DND-41 (cell line): ENCODE data around the gene CCR6.

Experiments
- ATAC-seq: fragments of 200-7000 bp; cut with Tn5 transposase; 3 replicates; pipeline ENCODE4 v1.9.1; 2021; ENCODE audit warnings: low read depth; ENCODE audit not compliant: insufficient read depth
- DNase-seq: peaks from one replicate; pipeline ENCODE4 v3.0.0-alpha.2; 2020
- H2AFZ ChIP-seq: 2 replicates; pipeline ENCODE4 v1.6.0; 2012; ENCODE audit warnings: low read depth, low read length
- H3K27ac ChIP-seq: 2 replicates; pipeline ENCODE4 v1.5.1; 2012; ENCODE audit warnings: low read length, inconsistent platforms
- H3K27me3 ChIP-seq: fragments of 200-600 bp; sonication (generic); 2 replicates; pipeline ENCODE4 v1.6.0; 2012; ENCODE audit warnings: low read length, mild to moderate bottlenecking, inconsistent platforms; ENCODE audit not compliant: insufficient read depth, poor library complexity
- H3K36me3 ChIP-seq: 2 replicates; pipeline ENCODE4 v1.5.1; 2012; ENCODE audit warnings: low read length, inconsistent platforms; ENCODE audit not compliant: insufficient read depth
- H3K4me1 ChIP-seq: 2 replicates; pipeline ENCODE4 v1.5.1; 2012; ENCODE audit warnings: mild to moderate bottlenecking, low read length; ENCODE audit not compliant: insufficient read depth
- H3K4me2 ChIP-seq: 2 replicates; pipeline ENCODE4 v1.6.0; 2012; ENCODE audit warnings: mild to moderate bottlenecking, moderate library complexity, low read length, inconsistent platforms; ENCODE audit not compliant: insufficient read depth
- H3K4me3 ChIP-seq, 2 experiments: fragments of 200-600 bp in 1 of 2; shearing (Covaris generic) in 1 of 2; 2 replicates each; pipeline ENCODE4 v1.5.1; 2012 to 2016; ENCODE audit warnings: inconsistent platforms in 2 of 2, low read length in 2 of 2, mild to moderate bottlenecking in 2 of 2, low read depth in 1 of 2, moderate library complexity in 1 of 2
- H3K79me2 ChIP-seq: 2 replicates; pipeline ENCODE4 v1.6.0; 2012; ENCODE audit warnings: low read length, inconsistent platforms; ENCODE audit not compliant: insufficient read depth
- H3K9ac ChIP-seq: 2 replicates; pipeline ENCODE4 v1.6.0; 2012; ENCODE audit warnings: low read depth, mild to moderate bottlenecking, inconsistent platforms, low read length, moderate library complexity
- H3K9me3 ChIP-seq: 2 replicates; pipeline ENCODE4 v1.5.1; 2012; ENCODE audit warnings: low read length, moderate library complexity, mild to moderate bottlenecking, inconsistent platforms; ENCODE audit not compliant: insufficient read depth, severe bottlenecking
- H4K20me1 ChIP-seq: 2 replicates; pipeline ENCODE4 v1.6.0; 2012; ENCODE audit warnings: low read length; ENCODE audit not compliant: insufficient read depth
- CTCF ChIP-seq: IDR thresholded peaks from 2 replicates; pipeline ENCODE4 v1.5.1; 2012; ENCODE audit warnings: borderline replicate concordance, low read length, moderate library complexity, mild to moderate bottlenecking; ENCODE audit not compliant: poor library complexity, severe bottlenecking; ENCODE audit errors: extremely low read depth
- EZH2 ChIP-seq: IDR thresholded peaks from 3 replicates; pipeline ENCODE4 v1.6.1; 2012; ENCODE audit warnings: borderline replicate concordance, low read depth, mild to moderate bottlenecking, moderate library complexity, low read length, inconsistent platforms; ENCODE audit not compliant: severe bottlenecking

The CCR6 gene

GRCh38 chr6:167102318-167102717 lies 20.6 kb upstream of the CCR6 start:
- H3K4me1 ChIP-seq, result no peaks in the 10 kb centered on the region
- no peak for TF ChIP-seq CTCF
- no peak for TF ChIP-seq EZH2
- H3K27me3 ChIP-seq, result no peaks in the 10 kb centered on the region
- DNase-seq (no peak), ATAC-seq (no peak)
- H3K9me3 ChIP-seq, result no peaks in the 10 kb centered on the region
- H3K27ac ChIP-seq, result no peak overlapping the region
- H3K79me2 ChIP-seq, result no peaks in the 10 kb centered on the region
- no peaks in the 10 kb centered on the region for H3K36me3 ChIP-seq
- no peaks in the 10 kb centered on the region for H4K20me1 ChIP-seq
- no peak overlapping the region for H3K4me2 ChIP-seq
- no peak overlapping the region for H2AFZ ChIP-seq
- no peak overlapping the region for H3K9ac ChIP-seq
- no peak overlapping the region for H3K4me3 ChIP-seq

- ATAC-seq (no peak), DNase-seq (no peak)
- H3K27me3 ChIP-seq, result no peaks in the 10 kb centered on the region
- no peak overlapping the region for H3K27ac ChIP-seq
- no peaks in the 10 kb centered on the region for H3K4me1 ChIP-seq
- H3K4me2 ChIP-seq, result no peak overlapping the region
- H2AFZ ChIP-seq, result no peak overlapping the region
- H3K79me2 ChIP-seq, result no peaks in the 10 kb centered on the region
- no peak overlapping the region for H3K9ac ChIP-seq
- H3K9me3 ChIP-seq, result no peaks in the 10 kb centered on the region
- H3K4me3 ChIP-seq, result no peak overlapping the region
- no peaks in the 10 kb centered on the region for H4K20me1 ChIP-seq
- H3K36me3 ChIP-seq, result no peaks in the 10 kb centered on the region
- no peak for TF ChIP-seq CTCF
- no peak for TF ChIP-seq EZH2
These were observed 19.6 kb upstream of the CCR6 start for GRCh38 chr6:167103041-167103891.

- H3K79me2 ChIP-seq, result no peaks in the 10 kb centered on the region
- H3K27ac ChIP-seq, result no peak overlapping the region
- no peak for ATAC-seq
- TF ChIP-seq EZH2 (no peak), CTCF (no peak)
- H3K4me3 ChIP-seq, result no peak overlapping the region
- H3K27me3 ChIP-seq, result no peaks in the 10 kb centered on the region
- no peak overlapping the region for H2AFZ ChIP-seq
- no peak overlapping the region for H3K4me2 ChIP-seq
- H3K36me3 ChIP-seq, result no peaks in the 10 kb centered on the region
- no peaks in the 10 kb centered on the region for H3K4me1 ChIP-seq
- no peaks in the 10 kb centered on the region for H3K9me3 ChIP-seq
- H4K20me1 ChIP-seq, result no peaks in the 10 kb centered on the region
- DNase-seq, result no peak
- no peak overlapping the region for H3K9ac ChIP-seq
These were observed 18.5 kb upstream of the CCR6 start for GRCh38 chr6:167104388-167104787.
